K562 (cell line): ENCODE data around the gene SPEM3.

Experiments
- PRDM10 ChIP-seq: fragments of 450-650 bp; IDR thresholded peaks from 2 replicates; pipeline ENCODE4 v1.6.1; 2018; ENCODE audit not compliant: partially characterized antibody
- YY1 ChIP-seq, 3 experiments: IDR thresholded peaks; 2 replicates each; pipeline ENCODE4 v1.6.1; 2011; ENCODE audit warnings: low read length in 2 of 3, mild to moderate bottlenecking in 2 of 3, moderate library complexity in 2 of 3, borderline replicate concordance in 1 of 3, control low read depth in 1 of 3, low read depth in 1 of 3; ENCODE audit not compliant: insufficient read depth in 3 of 3, insufficient replicate concordance in 2 of 3, control insufficient read depth in 1 of 3, insufficient read length in 1 of 3; ENCODE audit errors: extremely low read depth in 1 of 3
- TF ChIP-seq, protein P1 (sequence below): sonication (generic); formaldehyde crosslinking; IDR thresholded peaks from 2 replicates; pipeline ENCODE4 v1.8.0; 2022; ENCODE audit warnings: mild to moderate bottlenecking, missing genetic modification reagents
- TF ChIP-seq, protein P2 (sequence below), 3 experiments: IDR thresholded peaks in 2 of 3; conservative IDR thresholded peaks in 1 of 3; 2 replicates each; pipeline ENCODE4 v1.5.1; 2011 to 2012; ENCODE audit warnings: low read length in 3 of 3, mild to moderate bottlenecking in 3 of 3, control low read depth in 2 of 3, improper control_type of control experiment in 1 of 3, inconsistent platforms in 1 of 3, low read depth in 1 of 3, mixed read lengths in 1 of 3, moderate library complexity in 1 of 3; ENCODE audit not compliant: insufficient read depth in 2 of 3

- TF ChIP-seq PRDM10 (no peak), YY1 (IDR thresholded peaks at IDR 0.05; ENCODE audit: borderline replicate concordance in 1 of 3, control insufficient read depth in 1 of 3, extremely low read depth in 1 of 3, insufficient read depth in 3 of 3, insufficient read length in 1 of 3, insufficient replicate concordance in 2 of 3, low read depth in 1 of 3, low read length in 2 of 3) (no peak)
- TF ChIP-seq, protein P1, sequence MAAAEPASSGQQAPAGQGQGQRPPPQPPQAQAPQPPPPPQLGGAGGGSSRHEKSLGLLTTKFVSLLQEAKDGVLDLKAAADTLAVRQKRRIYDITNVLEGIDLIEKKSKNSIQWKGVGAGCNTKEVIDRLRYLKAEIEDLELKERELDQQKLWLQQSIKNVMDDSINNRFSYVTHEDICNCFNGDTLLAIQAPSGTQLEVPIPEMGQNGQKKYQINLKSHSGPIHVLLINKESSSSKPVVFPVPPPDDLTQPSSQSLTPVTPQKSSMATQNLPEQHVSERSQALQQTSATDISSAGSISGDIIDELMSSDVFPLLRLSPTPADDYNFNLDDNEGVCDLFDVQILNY (CRISPR knock-in tag), result no peak
- TF ChIP-seq, protein P2, sequence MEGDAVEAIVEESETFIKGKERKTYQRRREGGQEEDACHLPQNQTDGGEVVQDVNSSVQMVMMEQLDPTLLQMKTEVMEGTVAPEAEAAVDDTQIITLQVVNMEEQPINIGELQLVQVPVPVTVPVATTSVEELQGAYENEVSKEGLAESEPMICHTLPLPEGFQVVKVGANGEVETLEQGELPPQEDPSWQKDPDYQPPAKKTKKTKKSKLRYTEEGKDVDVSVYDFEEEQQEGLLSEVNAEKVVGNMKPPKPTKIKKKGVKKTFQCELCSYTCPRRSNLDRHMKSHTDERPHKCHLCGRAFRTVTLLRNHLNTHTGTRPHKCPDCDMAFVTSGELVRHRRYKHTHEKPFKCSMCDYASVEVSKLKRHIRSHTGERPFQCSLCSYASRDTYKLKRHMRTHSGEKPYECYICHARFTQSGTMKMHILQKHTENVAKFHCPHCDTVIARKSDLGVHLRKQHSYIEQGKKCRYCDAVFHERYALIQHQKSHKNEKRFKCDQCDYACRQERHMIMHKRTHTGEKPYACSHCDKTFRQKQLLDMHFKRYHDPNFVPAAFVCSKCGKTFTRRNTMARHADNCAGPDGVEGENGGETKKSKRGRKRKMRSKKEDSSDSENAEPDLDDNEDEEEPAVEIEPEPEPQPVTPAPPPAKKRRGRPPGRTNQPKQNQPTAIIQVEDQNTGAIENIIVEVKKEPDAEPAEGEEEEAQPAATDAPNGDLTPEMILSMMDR (IDR thresholded peaks at IDR 0.05 in 2 of 3, conservative IDR thresholded peaks at IDR 0.05 in 1 of 3; ENCODE audit: insufficient read depth in 2 of 3, low read depth in 1 of 3, low read length in 3 of 3), result no peak
Measured at GRCh38 chr17:7383742-7384488, 44.7 kb upstream of the SPEM3 start.
